Upper lobe of left lung (tissue), 6 donors: ENCODE data around the gene RAD51AP2. TPM values are rescaled to one million over a fixed set of nuclear protein-coding genes. Genes with fewer than 3 reads are reported as not detected.

Experiments used
- ATAC-seq, 2 donors: fragments of 200-7000 bp; cut with Tn5 transposase; one replicate each; pipeline ENCODE4 v1.9.1; 2022; ENCODE audit warnings: mild to moderate bottlenecking in 2 of 2, moderate library complexity in 2 of 2; ENCODE audit not compliant: low FRiP score in 2 of 2
- DNase-seq, 2 donors: peaks; one replicate each; pipeline ENCODE4 v3.0.0-alpha.2; 2019 to 2020
- H3K27ac ChIP-seq, 4 donors: fragments of 200-600 bp; sonication (generic); one replicate each; pipeline ENCODE4 v1.5.1; 2016 to 2019
- H3K27me3 ChIP-seq, 4 donors: fragments of 200-600 bp; sonication (generic); one replicate each; pipeline ENCODE4 v1.5.1; 2017 to 2019
- H3K36me3 ChIP-seq, 4 donors: fragments of 200-600 bp; sonication (generic); one replicate each; pipeline ENCODE4 v1.5.1; 2016 to 2019
- H3K4me1 ChIP-seq, 4 donors: fragments of 200-600 bp; sonication (generic); one replicate each; pipeline ENCODE4 v1.5.1; 2018 to 2019
- H3K4me3 ChIP-seq, 4 donors: fragments of 200-600 bp; sonication (generic); one replicate each; pipeline ENCODE4 v1.5.1; 2017 to 2019; ENCODE audit warnings: mild to moderate bottlenecking in 2 of 4, moderate library complexity in 1 of 4
- H3K9me3 ChIP-seq, 4 donors: fragments of 200-600 bp; sonication (generic); one replicate each; pipeline ENCODE4 v1.5.1; 2018 to 2019
- CTCF ChIP-seq, 6 experiments: fragments of 450-650 bp in 4 of 6; fragments of 200-600 bp in 2 of 6; sonication (generic) in 2 of 6; IDR thresholded peaks; one replicate each; pipeline ENCODE4 v1.5.1; 2016 to 2019; ENCODE audit warnings: antibody characterized with exemption in 6 of 6
- EP300 ChIP-seq, 4 donors: sonication (generic); formaldehyde crosslinking; IDR thresholded peaks; one replicate each; pipeline ENCODE4 v1.5.1; 2017; ENCODE audit warnings: antibody characterized with exemption in 4 of 4, control low read depth in 2 of 4
- POLR2A ChIP-seq, 4 donors: fragments of 450-650 bp; IDR thresholded peaks; one replicate each; pipeline ENCODE4 v1.5.1; 2016 to 2017; ENCODE audit warnings: antibody characterized with exemption in 4 of 4, mild to moderate bottlenecking in 2 of 4
- POLR2AphosphoS5 ChIP-seq, 2 donors: sonication (generic); formaldehyde crosslinking; IDR thresholded peaks; one replicate each; pipeline ENCODE4 v1.5.1; 2017; ENCODE audit warnings: antibody characterized with exemption in 2 of 2
- WGBS, 2 donors: methylation state at CpG; one replicate each; pipeline ENCODE4 v1.1.5; 2017 to 2018; 5-methylcytosine and 5-hydroxymethylcytosine counted together
- total RNA-seq, 6 donors: library from RNA; depleted of rRNA in 4 of 6; stranded (reverse); fragments of >200 nt in 4 of 6; gene quantifications; one replicate each; pipeline versions ENCODE4 v1.1.0 to v1.2.1, GENCODE V29; 2016 to 2021
- donor health status: DM: no; HTN: no; CAD: no; lungs with moderate emphysema.
- donor health status: DM: no; HTN: yes; CAD: no; lungs with severe emphysema.

Gene RAD51AP2
- total RNA-seq, 6 donors from 2014 or later, result 0.06 TPM; not detected in 5

- Histone ChIP-seq H3K36me3 (no peaks in the 10 kb centered on the region), H3K4me1 (peaks cover 0 to 4% (median 2%) of the 10 kb centered on the region in 4 donors), H3K27ac (no peak overlapping the region), H3K9me3 (no peaks in the 10 kb centered on the region), H3K4me3 (no peak overlapping the region), H3K27me3 (peaks cover 0 to 10% (median 2%) of the 10 kb centered on the region in 4 donors)
- WGBS, 2 donors, result 41 to 45% methylated on average over 5 of the region's 5 CpGs
- DNase-seq (no peak), ATAC-seq (no peak)
- TF ChIP-seq EP300 (IDR thresholded peaks at IDR 0.05), result no peak
- TF ChIP-seq POLR2A (IDR thresholded peaks at IDR 0.05), result no peak
- TF ChIP-seq POLR2AphosphoS5 (IDR thresholded peaks at IDR 0.05), result no peak
- TF ChIP-seq CTCF (IDR thresholded peaks at IDR 0.05), result no peak
These were observed 27.7 kb upstream of the RAD51AP2 start for GRCh38 chr2:17545680-17546613.

- no peak overlapping the region for H3K27ac ChIP-seq
- H3K9me3 ChIP-seq, result no peaks in the 10 kb centered on the region
- DNase-seq (no peak), ATAC-seq (no peak)
- 83 to 87% methylated on average over 3 of the region's 3 CpGs for WGBS, 2 donors
- no peak overlapping the region for H3K4me3 ChIP-seq
- TF ChIP-seq POLR2AphosphoS5 (IDR thresholded peaks at IDR 0.05), result no peak
- no peak for TF ChIP-seq EP300 (IDR thresholded peaks at IDR 0.05)
- TF ChIP-seq POLR2A (IDR thresholded peaks at IDR 0.05), result no peak
- no peak for TF ChIP-seq CTCF (IDR thresholded peaks at IDR 0.05)
- H3K27me3 ChIP-seq, result peaks cover 0 to 18% (median 6%) of the 10 kb centered on the region in 4 donors
- peaks cover 7 to 17% (median 11%) of the 10 kb centered on the region in 4 donors for H3K4me1 ChIP-seq
- H3K36me3 ChIP-seq, result no peaks in the 10 kb centered on the region
These were observed 26.0 kb upstream of the RAD51AP2 start for GRCh38 chr2:17544256-17544655.

- Histone ChIP-seq H3K4me1 (peaks cover 7 to 21% (median 13%) of the 10 kb centered on the region in 4 donors), H3K4me3 (no peak overlapping the region), H3K36me3 (no peaks in the 10 kb centered on the region), H3K27me3 (peaks cover 0 to 23% (median 6%) of the 10 kb centered on the region in 4 donors), H3K27ac (no peak overlapping the region), H3K9me3 (no peaks in the 10 kb centered on the region)
- ATAC-seq (no peak), DNase-seq (no peak)
- no peak for TF ChIP-seq POLR2A (IDR thresholded peaks at IDR 0.05)
- no peak for TF ChIP-seq POLR2AphosphoS5 (IDR thresholded peaks at IDR 0.05)
- no peak for TF ChIP-seq EP300 (IDR thresholded peaks at IDR 0.05)
- no peak for TF ChIP-seq CTCF (IDR thresholded peaks at IDR 0.05)
These were observed 25.6 kb upstream of the RAD51AP2 start for GRCh38 chr2:17543848-17544247.

- Histone ChIP-seq H3K4me3 (no peak overlapping the region), H3K27ac (no peak overlapping the region), H3K9me3 (no peaks in the 10 kb centered on the region), H3K4me1 (peaks cover 7 to 28% (median 16%) of the 10 kb centered on the region in 4 donors), H3K27me3 (peaks cover 0 to 24% (median 6%) of the 10 kb centered on the region in 4 donors), H3K36me3 (no peaks in the 10 kb centered on the region)
- ATAC-seq, result no peak
- no peak for DNase-seq
- 47 to 73% methylated on average over 6 of the region's 6 CpGs for WGBS, 2 donors
- no peak for TF ChIP-seq POLR2AphosphoS5 (IDR thresholded peaks at IDR 0.05)
- TF ChIP-seq CTCF (IDR thresholded peaks at IDR 0.05), result no peak
- TF ChIP-seq EP300 (IDR thresholded peaks at IDR 0.05), result no peak
- TF ChIP-seq POLR2A (IDR thresholded peaks at IDR 0.05), result no peak
These were observed 25.0 kb upstream of the RAD51AP2 start for GRCh38 chr2:17543131-17543660.
